Measurements from ENCODE around the gene LRRC47. TPM values are rescaled to one million over a fixed set of nuclear protein-coding genes. Genes with fewer than 3 reads are reported as not detected.

The LRRC47 gene
- total RNA-seq, 1 experiment from 2014 or later, result 65.1 TPM

GRCh38 chr1:3817138-3817740, 20.9 kb upstream of the LRRC47 start:
- TF ChIP-seq, protein P1, sequence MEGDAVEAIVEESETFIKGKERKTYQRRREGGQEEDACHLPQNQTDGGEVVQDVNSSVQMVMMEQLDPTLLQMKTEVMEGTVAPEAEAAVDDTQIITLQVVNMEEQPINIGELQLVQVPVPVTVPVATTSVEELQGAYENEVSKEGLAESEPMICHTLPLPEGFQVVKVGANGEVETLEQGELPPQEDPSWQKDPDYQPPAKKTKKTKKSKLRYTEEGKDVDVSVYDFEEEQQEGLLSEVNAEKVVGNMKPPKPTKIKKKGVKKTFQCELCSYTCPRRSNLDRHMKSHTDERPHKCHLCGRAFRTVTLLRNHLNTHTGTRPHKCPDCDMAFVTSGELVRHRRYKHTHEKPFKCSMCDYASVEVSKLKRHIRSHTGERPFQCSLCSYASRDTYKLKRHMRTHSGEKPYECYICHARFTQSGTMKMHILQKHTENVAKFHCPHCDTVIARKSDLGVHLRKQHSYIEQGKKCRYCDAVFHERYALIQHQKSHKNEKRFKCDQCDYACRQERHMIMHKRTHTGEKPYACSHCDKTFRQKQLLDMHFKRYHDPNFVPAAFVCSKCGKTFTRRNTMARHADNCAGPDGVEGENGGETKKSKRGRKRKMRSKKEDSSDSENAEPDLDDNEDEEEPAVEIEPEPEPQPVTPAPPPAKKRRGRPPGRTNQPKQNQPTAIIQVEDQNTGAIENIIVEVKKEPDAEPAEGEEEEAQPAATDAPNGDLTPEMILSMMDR (conservative IDR thresholded peaks at IDR 0.05), result no peak
- Histone ChIP-seq H3K23ac (ENCODE audit: insufficient read length, low read depth, low read length) (no peak overlapping the region), H3K4ac (ENCODE audit: low read depth, low read length) (no peak overlapping the region), H4K8ac (replicated peaks; ENCODE audit: insufficient read length, low read depth, low read length) (no peak overlapping the region), H3K27ac (ENCODE audit: insufficient read length, low read depth, low read length) (no peak overlapping the region), H3K4me2 (ENCODE audit: insufficient read depth, insufficient read length, low read length) (no peak overlapping the region), H3K56ac (ENCODE audit: insufficient read length, low read depth, low read length) (no peak overlapping the region), H3K4me1 (ENCODE audit: insufficient read depth, low read length) (no peaks in the 10 kb centered on the region), H4K91ac (ENCODE audit: insufficient read length, low read depth, low read length) (no peak overlapping the region), H2AFZ (ENCODE audit: low read length) (no peak overlapping the region), H2BK12ac (ENCODE audit: insufficient read length, low read depth, low read length) (no peak overlapping the region), H2BK5ac (ENCODE audit: insufficient read length, low read length) (no peak overlapping the region), H3K27me3 (ENCODE audit: insufficient read depth, low read length) (no peaks in the 10 kb centered on the region), H3K79me2 (ENCODE audit: insufficient read depth, low read length) (no peaks in the 10 kb centered on the region), H2BK120ac (ENCODE audit: low read depth, low read length, poor library complexity, severe bottlenecking) (no peak overlapping the region), H4K5ac (ENCODE audit: insufficient read length, low read depth, low read length) (no peak overlapping the region), H3K23me2 (ENCODE audit: insufficient read length, low read depth, low read length, poor library complexity, severe bottlenecking) (no peaks in the 10 kb centered on the region), H3T11ph (ENCODE audit: low read length) (no peak overlapping the region), H2BK20ac (ENCODE audit: low read depth, low read length, poor library complexity, severe bottlenecking) (no peak overlapping the region), H3K9me3 (ENCODE audit: control insufficient read depth, low read depth, low read length) (no peaks in the 10 kb centered on the region), H2AK5ac (ENCODE audit: insufficient read length, low read length) (no peak overlapping the region), H4K20me1 (ENCODE audit: control insufficient read depth, insufficient read depth, insufficient read length) (no peaks in the 10 kb centered on the region), H3K18ac (ENCODE audit: insufficient read length, low read depth, low read length) (no peak overlapping the region), H3K14ac (ENCODE audit: insufficient read depth, low read length) (no peak overlapping the region; the same call in 1 of the 2 replicates), H3K9ac (ENCODE audit: extremely low read depth, insufficient read length, low read length) (no peak overlapping the region), H2BK15ac (ENCODE audit: low read depth, low read length) (no peak overlapping the region), H3K79me1 (ENCODE audit: insufficient read depth, low read depth, low read length, poor library complexity, severe bottlenecking) (no peaks in the 10 kb centered on the region)
- peak overlapping the region in 1 of 3 experiments; percentile 38; a peak in 1 of 7 replicates for H3K27ac Mint-ChIP-seq
- H3K36me3 Mint-ChIP-seq (ENCODE audit: insufficient read depth in 1 of 3, low read depth in 3 of 3), result peaks cover 2 to 13% (median 5%) of the 10 kb centered on the region in 3 experiments; a peak in 5 of 7 replicates
- H3K4me1 Mint-ChIP-seq, result 0 out of 4 replicates have a peak, but pooled peaks cover 0 to 2% of the 10 kb centered on the region in 2 experiments
- no peaks in the 10 kb centered on the region for H3K9me3 Mint-ChIP-seq
- no peak for DNase-seq
- no peak overlapping the region for H3K4me3 Mint-ChIP-seq
- no CpG with 5 or more reads among the region's 17 CpGs for WGBS (ENCODE audit: extremely low coverage, insufficient read length, low lambda C conversion rate)
- no peaks in the 10 kb centered on the region; the same call in 1 of the 2 replicates for H3K27me3 Mint-ChIP-seq (ENCODE audit: low read depth)
